Measurements from ENCODE around the gene FGD5. TPM values are rescaled to one million over a fixed set of nuclear protein-coding genes. Genes with fewer than 3 reads are reported as not detected.

The FGD5 gene
- total RNA-seq, 1 donor from 2014 or later: 3.2 TPM

- Mint-ChIP-seq H3K4me1 (peaks cover 24% of the 10 kb centered on the region), H3K27me3 (ENCODE audit: low read depth) (peaks cover 5% of the 10 kb centered on the region), H3K9me3 (no peaks in the 10 kb centered on the region), H3K36me3 (no peaks in the 10 kb centered on the region), H3K4me3 (no peak overlapping the region), H3K27ac (no peak overlapping the region)
- no peak for TF ChIP-seq CTCF (IDR thresholded peaks at IDR 0.05; ENCODE audit: unreplicated experiment)
- no peak for DNase-seq (ENCODE audit: low spot score in 2 of 2, unreplicated experiment in 2 of 2)
Measured at GRCh38 chr3:14880447-14881106, 61.8 kb downstream of the FGD5 start.

- Mint-ChIP-seq H3K4me1 (peaks cover 8% of the 10 kb centered on the region), H3K36me3 (no peaks in the 10 kb centered on the region), H3K27ac (no peak overlapping the region), H3K27me3 (ENCODE audit: low read depth) (peaks cover 16% of the 10 kb centered on the region), H3K9me3 (no peaks in the 10 kb centered on the region), H3K4me3 (no peak overlapping the region)
- TF ChIP-seq CTCF (IDR thresholded peaks at IDR 0.05; ENCODE audit: unreplicated experiment): no peak
- no peak for DNase-seq (ENCODE audit: low spot score in 2 of 2, unreplicated experiment in 2 of 2)
Measured at GRCh38 chr3:14883226-14883625, 64.5 kb downstream of the FGD5 start.

- DNase-seq (ENCODE audit: low spot score in 2 of 2, unreplicated experiment in 2 of 2): no peak
- Mint-ChIP-seq H3K9me3 (no peaks in the 10 kb centered on the region), H3K4me3 (no peak overlapping the region), H3K27me3 (ENCODE audit: low read depth) (peaks cover 13% of the 10 kb centered on the region), H3K27ac (no peak overlapping the region), H3K36me3 (no peaks in the 10 kb centered on the region), H3K4me1 (peaks cover 10% of the 10 kb centered on the region)
- TF ChIP-seq CTCF (IDR thresholded peaks at IDR 0.05; ENCODE audit: unreplicated experiment): no peak
Measured at GRCh38 chr3:14884665-14885064, 65.9 kb downstream of the FGD5 start.

- no peaks in the 10 kb centered on the region for H3K9me3 Mint-ChIP-seq
- DNase-seq (ENCODE audit: low spot score in 2 of 2, unreplicated experiment in 2 of 2): no peak
- H3K36me3 Mint-ChIP-seq: no peaks in the 10 kb centered on the region
- no peak for TF ChIP-seq CTCF (IDR thresholded peaks at IDR 0.05; ENCODE audit: unreplicated experiment)
- peaks cover 13% of the 10 kb centered on the region for H3K27me3 Mint-ChIP-seq (ENCODE audit: low read depth)
- H3K27ac Mint-ChIP-seq: no peak overlapping the region
- H3K4me1 Mint-ChIP-seq: peaks cover 10% of the 10 kb centered on the region
- no peak overlapping the region for H3K4me3 Mint-ChIP-seq
Measured at GRCh38 chr3:14885307-14885706, 66.5 kb downstream of the FGD5 start.

GRCh38 chr3:14886101-14886500 lies 67.3 kb downstream of the FGD5 start:
- Mint-ChIP-seq H3K27ac (no peak overlapping the region), H3K9me3 (no peaks in the 10 kb centered on the region), H3K27me3 (ENCODE audit: low read depth) (peaks cover 18% of the 10 kb centered on the region), H3K4me1 (peaks cover 10% of the 10 kb centered on the region), H3K36me3 (no peaks in the 10 kb centered on the region), H3K4me3 (no peak overlapping the region)
- TF ChIP-seq CTCF (IDR thresholded peaks at IDR 0.05; ENCODE audit: unreplicated experiment): no peak
- DNase-seq (ENCODE audit: low spot score in 2 of 2, unreplicated experiment in 2 of 2): no peak

- Mint-ChIP-seq H3K9me3 (no peaks in the 10 kb centered on the region), H3K36me3 (no peaks in the 10 kb centered on the region), H3K4me1 (peaks cover 10% of the 10 kb centered on the region), H3K27me3 (ENCODE audit: low read depth) (peaks cover 28% of the 10 kb centered on the region), H3K27ac (no peak overlapping the region), H3K4me3 (no peak overlapping the region)
- DNase-seq (ENCODE audit: low spot score in 2 of 2, unreplicated experiment in 2 of 2): no peak
- no peak for TF ChIP-seq CTCF (IDR thresholded peaks at IDR 0.05; ENCODE audit: unreplicated experiment)
Measured at GRCh38 chr3:14889205-14889604, 70.4 kb downstream of the FGD5 start.
